NB4 (cell line): ENCODE results near the gene PPM1B.

ENCODE experiments used
- POLR2A ChIP-seq: IDR thresholded peaks from 2 replicates; pipeline ENCODE4 v1.6.1; 2011; ENCODE audit warnings: mild to moderate bottlenecking; ENCODE audit not compliant: insufficient read length; ENCODE audit errors: extremely low read depth
- TF ChIP-seq, protein P1 (sequence below): IDR thresholded peaks from one replicate; pipeline ENCODE4 v1.5.1; 2012; ENCODE audit warnings: low read depth, low read length

GRCh38 chr2:44130441-44130840 lies 38.2 kb upstream of the PPM1B start:
- TF ChIP-seq, protein P1, sequence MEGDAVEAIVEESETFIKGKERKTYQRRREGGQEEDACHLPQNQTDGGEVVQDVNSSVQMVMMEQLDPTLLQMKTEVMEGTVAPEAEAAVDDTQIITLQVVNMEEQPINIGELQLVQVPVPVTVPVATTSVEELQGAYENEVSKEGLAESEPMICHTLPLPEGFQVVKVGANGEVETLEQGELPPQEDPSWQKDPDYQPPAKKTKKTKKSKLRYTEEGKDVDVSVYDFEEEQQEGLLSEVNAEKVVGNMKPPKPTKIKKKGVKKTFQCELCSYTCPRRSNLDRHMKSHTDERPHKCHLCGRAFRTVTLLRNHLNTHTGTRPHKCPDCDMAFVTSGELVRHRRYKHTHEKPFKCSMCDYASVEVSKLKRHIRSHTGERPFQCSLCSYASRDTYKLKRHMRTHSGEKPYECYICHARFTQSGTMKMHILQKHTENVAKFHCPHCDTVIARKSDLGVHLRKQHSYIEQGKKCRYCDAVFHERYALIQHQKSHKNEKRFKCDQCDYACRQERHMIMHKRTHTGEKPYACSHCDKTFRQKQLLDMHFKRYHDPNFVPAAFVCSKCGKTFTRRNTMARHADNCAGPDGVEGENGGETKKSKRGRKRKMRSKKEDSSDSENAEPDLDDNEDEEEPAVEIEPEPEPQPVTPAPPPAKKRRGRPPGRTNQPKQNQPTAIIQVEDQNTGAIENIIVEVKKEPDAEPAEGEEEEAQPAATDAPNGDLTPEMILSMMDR = no peak
- no peak for TF ChIP-seq POLR2A
